GF-D8 (cell line): ENCODE measurements around the gene G6PC1.
"Not testable (repeated sequence)": the region's sequence is repeated elsewhere in the genome, so short reads cannot be mapped to it uniquely, and the experiment has no call there.

Experiments used
- DNase-seq: peaks from one replicate; lab custom pipeline; 2025; lab: John Stamatoyannopoulos, UW

Gene G6PC1

DNA sequence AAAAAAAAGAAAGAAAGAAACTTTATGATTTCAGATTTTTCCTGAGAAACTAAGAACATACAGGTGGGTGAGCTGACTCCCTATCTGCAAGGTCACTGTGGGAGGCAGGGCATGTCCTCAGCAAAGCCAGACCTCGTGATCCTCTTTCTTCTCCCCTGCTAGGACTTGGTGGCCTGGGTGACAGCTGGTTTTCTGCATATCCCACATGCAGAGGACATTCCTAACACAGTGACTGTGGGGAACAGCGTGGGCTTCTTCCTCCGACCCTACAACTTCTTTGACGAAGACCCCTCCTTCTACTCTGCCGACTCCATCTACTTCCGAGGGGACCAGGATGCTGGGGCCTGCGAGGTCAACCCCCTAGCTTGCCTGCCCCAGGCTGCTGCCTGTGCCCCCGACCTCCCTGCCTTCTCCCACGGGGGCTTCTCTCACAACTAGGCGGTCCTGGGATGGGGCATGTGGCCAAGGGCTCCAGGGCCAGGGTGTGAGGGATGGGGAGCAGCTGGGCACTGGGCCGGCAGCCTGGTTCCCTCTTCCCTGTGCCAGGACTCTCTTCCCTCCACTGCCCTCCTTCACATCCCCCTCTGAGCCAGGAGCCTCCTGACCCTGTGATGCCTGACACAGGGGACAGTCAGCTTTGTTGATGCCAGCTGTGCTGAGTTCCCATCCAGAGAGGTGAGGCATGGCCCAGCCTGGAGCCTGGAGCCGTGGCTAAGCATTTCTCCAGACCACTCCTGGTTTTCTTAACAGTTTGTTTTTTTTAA, 26.5 kb upstream of the G6PC1 start:
- DNase-seq, result not testable (repeated sequence)

- DNase-seq, result no peak
Measured at GRCh38 chr17:42877037-42877436, 23.6 kb upstream of the G6PC1 start.

DNA sequence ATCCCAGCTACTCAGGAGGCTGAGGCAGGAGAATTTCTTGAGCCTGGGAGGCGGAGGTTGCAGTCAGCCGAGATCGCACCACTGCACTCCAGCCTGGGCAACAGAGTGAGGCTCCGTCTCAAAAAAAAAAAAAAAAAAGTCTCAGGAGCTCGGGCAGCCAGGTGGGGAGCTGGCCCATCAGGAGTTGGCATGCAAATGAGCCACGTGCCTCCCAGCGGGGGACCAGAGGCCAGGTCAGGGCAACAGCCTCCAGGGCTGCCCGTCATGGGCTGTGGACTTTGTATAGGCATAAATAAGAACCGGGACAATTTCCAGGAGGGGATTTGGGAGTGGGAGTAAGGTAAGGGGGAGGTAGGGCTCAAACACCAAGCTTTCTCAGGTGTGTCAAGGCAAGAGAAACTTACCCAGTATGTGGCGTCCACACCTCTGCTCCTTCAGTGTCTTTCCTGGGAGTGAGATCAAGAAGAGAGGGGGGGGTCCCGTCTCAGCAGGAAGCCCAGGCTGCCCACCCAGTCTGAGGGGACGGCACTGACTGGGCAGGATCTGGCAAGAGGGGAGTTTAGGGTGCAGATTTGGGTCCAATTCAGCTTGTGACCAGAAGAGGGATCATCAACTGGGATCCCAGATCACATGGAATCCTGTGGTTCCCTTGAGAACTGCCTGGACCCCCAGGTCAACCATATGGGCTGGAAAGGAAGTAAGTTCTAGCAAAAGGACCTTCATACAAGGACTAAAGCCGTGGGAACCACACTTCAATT, 22.3 kb upstream of the G6PC1 start:
- no peak for DNase-seq

DNA sequence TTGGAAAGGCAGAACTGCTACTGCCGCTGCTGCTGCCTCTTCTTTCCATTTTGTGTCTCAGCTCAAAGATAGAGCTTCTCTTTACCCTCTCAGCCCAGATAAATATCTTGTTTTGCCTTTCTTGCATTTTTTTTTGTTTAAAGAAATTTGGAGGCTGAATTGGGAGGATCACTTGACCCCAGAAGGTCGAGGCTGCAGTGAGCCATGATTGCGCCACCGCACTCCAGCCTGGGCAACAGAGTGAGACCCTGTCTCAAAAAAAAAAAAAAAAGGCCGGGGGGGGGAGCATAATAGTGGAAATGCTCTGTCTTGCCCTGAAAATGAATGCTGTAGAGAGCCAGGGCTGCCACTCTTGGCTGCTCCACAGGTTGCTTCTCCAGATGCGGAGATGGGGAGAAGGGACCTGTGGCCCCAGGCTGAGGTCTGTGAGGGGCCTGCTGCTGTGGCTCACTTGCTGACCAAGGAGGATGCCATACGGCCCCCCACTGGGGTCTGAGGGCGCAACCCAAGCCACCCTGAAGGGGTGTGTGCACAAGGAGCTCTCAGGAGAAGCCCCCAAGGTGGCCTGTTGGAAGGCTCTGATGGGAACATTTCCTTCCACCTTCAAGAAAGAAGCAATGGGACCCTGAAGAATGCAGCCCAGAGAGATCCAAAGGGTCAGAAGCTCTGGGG, 21.5 kb upstream of the G6PC1 start:
- no peak for DNase-seq

- DNase-seq, result no peak
Measured at GRCh38 chr17:42879596-42879985, 21.0 kb upstream of the G6PC1 start.

- no peak for DNase-seq
Measured at GRCh38 chr17:42880776-42881310, 19.8 kb upstream of the G6PC1 start.

GRCh38 chr17:42881706-42882105, 18.9 kb upstream of the G6PC1 start:
- DNase-seq, result not testable (repeated sequence)

DNA sequence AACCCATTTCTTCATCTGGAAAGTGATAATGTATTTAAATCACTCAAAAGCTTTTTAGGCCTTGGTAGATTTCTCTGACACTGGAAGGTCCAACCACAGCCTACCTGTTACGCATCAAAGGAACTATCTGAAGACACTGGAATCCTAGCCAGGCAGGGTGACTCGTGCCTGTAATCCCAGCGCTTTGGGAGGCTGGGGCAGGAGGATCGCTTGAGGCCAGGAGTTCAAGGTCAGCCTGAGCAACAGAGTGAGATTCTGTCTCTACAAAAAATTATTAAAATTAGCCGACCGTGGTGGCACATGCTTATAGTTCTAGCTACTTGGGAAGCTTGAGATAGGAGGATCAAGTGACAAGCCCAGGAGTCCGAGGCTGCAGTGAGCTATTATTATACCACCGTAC, 18.4 kb upstream of the G6PC1 start:
- no peak for DNase-seq

GRCh38 chr17:42883802-42884558, 16.6 kb upstream of the G6PC1 start:
- DNase-seq, result no peak

GRCh38 chr17:42885806-42886205, 14.8 kb upstream of the G6PC1 start:
- DNase-seq, result not testable (repeated sequence)

DNA sequence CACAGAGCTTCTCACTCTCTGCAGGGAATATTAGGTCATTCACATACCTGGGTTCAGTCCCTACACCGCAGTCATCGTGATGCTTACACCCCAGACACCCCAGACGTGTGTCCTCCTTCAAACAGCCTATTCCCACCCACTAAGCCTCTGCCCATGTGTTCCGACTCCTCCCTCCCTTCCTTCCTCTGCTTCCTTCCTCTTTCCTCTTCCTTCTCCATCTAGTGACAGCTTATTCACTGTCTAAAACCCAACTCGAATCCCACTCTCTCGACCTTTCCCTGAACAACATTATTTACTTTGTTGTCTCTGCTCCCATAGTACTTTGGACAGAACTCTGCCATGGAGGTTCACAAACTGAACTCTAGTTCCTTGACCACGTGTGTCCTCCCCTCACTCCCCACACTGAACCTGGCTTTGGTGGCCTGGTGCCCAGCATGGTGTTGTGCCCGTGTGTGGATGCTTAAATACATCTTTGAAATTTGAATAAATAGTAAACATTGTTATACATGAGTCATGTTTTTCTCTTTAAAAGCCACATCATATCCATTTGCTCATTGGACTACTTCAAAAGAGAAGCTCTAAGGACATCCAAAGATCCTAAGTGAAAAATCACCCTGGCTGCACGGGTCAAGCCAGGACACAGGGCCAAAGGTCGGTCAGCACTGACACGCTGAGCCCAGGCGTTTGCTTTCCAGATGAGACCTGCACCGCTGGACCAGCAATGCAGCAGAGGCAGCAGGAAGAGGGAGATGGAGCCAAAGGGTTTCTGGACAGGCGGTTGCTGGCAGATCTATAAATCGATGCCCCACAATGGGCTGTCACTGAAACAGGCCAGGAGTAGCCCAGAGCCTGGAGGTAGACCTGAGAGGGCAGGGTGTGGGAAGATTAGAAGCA, 14.1 kb upstream of the G6PC1 start:
- peak; percentile 35 for DNase-seq

GRCh38 chr17:42889809-42890208, 10.8 kb upstream of the G6PC1 start:
- no peak for DNase-seq

GRCh38 chr17:42891539-42892152, 9.0 kb upstream of the G6PC1 start:
- no peak for DNase-seq

- peak; percentile 58 for DNase-seq
Measured at GRCh38 chr17:42893359-42893758, 7.2 kb upstream of the G6PC1 start.

- no peak for DNase-seq
Measured at GRCh38 chr17:42894283-42895184, 6.1 kb upstream of the G6PC1 start.

- no peak for DNase-seq
Measured at GRCh38 chr17:42895185-42895555, 5.4 kb upstream of the G6PC1 start.

- DNase-seq, result no peak
Measured at GRCh38 chr17:42898147-42898811, 2.3 kb upstream of the G6PC1 start.

DNA sequence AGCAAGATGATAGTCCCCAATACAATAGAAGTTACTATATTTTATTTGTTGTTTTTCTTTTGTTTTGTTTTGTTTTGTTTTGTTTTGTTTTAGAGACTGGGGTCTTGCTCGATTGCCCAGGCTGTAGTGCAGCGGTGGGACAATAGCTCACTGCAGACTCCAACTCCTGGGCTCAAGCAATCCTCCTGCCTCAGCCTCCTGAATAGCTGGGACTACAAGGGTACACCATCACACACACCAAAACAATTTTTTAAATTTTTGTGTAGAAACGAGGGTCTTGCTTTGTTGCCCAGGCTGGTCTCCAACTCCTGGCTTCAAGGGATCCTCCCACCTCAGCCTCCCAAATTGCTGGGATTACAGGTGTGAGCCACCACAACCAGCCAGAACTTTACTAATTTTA, 618 bp upstream of the G6PC1 start:
- not testable (repeated sequence) for DNase-seq
